ENCODE measurements around the gene F2RL3.

DNA sequence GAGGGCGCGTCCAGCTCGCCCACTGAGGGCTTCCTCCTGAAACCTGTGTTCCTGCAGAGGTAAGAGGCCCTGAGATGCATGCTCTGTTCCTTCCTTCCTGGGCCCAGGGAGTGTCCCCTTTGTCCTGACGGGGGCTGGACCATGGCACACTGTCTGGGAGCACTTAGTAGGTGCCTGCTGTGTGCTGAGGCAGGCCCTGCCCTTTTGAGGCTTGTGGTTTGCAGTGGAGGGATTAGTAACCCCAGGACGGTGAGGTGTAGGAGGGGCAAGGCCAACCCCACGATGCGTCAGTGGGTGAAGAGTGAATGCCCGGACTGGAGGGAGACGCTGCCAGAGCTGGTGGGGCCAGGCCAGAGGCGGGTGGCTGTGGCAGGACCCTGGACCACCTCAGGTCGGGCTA, 11.2 kb upstream of the F2RL3 start:
- TF ChIP-seq, protein P1, sequence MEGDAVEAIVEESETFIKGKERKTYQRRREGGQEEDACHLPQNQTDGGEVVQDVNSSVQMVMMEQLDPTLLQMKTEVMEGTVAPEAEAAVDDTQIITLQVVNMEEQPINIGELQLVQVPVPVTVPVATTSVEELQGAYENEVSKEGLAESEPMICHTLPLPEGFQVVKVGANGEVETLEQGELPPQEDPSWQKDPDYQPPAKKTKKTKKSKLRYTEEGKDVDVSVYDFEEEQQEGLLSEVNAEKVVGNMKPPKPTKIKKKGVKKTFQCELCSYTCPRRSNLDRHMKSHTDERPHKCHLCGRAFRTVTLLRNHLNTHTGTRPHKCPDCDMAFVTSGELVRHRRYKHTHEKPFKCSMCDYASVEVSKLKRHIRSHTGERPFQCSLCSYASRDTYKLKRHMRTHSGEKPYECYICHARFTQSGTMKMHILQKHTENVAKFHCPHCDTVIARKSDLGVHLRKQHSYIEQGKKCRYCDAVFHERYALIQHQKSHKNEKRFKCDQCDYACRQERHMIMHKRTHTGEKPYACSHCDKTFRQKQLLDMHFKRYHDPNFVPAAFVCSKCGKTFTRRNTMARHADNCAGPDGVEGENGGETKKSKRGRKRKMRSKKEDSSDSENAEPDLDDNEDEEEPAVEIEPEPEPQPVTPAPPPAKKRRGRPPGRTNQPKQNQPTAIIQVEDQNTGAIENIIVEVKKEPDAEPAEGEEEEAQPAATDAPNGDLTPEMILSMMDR (IDR thresholded peaks at IDR 0.05): no peak
- TF ChIP-seq POLR2A (IDR thresholded peaks at IDR 0.05): no peak
